NCI-H2196 treated with DMSO at 0.1 percent for 48 hours (cell line): ENCODE results near the gene MAP3K9.

Source experiments
- DNase-seq: peaks from one replicate; lab custom pipeline; 2025; ENCODE audit not compliant: unreplicated experiment; lab: John Stamatoyannopoulos, UW

Gene MAP3K9

DNA sequence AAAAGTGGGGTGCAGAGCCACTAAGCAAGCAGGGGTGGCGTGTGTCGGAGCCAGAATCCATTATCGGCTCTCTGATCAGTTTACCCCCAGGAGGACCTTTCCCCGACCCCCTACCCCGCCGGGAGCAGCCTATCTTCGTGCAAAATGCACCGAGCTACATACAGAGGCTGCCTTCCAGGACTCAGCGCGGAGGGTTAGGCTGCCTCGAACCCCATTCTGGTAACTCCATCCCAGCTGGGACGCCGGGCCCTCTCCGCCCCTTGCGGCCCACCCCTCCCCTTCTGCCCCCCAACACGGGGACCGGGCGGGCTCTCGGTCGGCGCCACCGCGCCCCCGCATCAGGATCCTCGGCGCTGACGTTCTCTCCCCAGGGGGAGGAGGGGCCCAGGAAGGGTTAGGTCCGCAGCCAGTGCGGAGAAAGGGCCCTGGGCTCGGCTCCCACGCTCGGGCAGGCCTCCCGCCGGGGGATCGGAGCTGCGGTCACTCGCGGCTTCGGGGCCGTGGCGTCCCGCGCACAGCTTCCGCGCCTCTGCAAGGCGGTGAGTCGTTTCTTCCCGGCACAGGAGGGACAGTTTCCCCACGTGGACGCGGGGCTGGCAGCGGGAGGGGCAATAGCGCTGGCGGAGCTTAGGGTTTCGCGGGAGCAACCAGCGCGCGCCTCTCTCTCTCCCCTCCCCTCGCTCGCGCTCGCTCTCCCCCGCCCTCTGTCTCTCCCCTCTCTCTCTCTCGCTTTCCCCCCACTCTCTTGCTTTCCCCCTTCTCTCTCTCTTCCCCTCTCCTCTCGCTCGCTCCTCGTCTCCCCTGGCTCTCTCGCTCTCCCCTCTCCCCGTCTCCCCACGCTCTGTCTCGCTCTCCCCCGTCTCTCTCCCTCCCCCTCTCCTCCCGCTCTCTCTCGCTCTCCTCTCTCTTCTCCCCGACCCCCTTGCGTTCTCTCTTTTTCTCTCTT, 12.5 kb upstream of the MAP3K9 start:
- no peak for DNase-seq

DNA sequence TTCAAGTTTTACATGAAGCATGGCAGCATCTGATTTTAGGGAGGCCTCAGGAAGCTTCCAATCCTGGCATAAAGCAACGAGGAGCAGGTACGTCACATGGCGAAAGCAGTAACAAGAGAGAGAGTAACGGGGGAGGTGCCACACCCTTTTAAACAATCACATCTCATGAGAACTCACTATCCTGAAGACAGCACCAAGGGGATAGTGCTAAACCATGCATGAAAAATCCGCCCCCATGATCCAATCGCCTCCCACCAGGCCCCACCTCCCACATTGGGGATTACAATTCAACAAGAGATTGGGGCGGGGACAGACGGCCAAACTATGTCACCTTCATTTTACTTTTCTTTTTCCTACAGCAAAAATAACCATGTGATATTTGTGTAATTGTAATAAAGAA, 7.2 kb upstream of the MAP3K9 start:
- DNase-seq: no peak

DNA sequence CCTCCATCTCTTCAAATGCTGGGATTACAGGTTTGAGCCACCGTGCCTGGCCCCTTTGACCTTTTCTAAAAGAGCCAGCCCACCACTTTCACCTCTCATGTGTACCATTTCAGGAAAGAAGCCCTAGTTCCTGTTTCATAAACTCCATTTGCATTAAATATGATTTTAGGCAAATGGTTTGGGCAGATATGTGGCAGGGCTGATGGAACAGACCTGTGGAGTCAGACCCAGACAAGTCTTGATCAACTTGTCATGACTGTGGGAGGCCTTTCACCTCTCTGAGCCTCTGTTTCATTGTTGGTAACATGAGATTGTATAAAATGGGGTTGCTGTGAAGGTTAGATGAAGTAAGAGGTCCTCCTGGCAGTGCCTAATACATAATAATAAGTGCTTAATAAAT, 5.2 kb upstream of the MAP3K9 start:
- no peak for DNase-seq

DNA sequence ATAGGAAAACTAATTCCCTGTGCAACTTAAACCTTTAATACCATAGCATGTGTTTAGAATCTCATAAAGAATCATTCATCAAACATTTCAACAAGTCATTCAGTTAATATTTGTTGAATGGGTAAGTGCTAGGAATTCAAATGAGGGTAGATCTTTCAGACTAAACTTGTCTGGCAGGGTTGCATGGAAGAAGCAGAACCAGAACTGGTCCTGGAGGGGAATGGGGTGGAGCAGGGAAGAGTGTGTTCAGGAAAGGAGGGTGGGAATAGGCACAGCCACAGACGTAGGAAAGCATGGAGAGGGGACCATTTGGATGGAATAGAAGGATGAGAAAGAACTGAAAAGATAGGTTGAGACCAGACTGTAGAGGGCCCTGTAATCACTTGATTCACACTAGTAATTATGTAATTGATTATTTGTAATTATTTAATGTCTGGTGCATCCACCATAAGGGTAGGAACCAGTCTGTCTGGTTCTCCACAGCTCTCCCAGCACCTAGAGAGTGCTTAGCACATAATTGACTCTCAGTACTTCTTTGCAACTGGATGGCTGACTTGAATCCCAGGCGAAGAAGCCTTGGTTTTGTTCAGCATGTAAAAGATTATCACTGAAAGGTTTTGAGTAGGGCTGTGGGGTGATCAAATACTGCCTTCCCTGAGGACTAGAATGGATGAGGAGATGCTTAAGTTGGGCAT, 3.0 kb upstream of the MAP3K9 start:
- no peak for DNase-seq

DNA sequence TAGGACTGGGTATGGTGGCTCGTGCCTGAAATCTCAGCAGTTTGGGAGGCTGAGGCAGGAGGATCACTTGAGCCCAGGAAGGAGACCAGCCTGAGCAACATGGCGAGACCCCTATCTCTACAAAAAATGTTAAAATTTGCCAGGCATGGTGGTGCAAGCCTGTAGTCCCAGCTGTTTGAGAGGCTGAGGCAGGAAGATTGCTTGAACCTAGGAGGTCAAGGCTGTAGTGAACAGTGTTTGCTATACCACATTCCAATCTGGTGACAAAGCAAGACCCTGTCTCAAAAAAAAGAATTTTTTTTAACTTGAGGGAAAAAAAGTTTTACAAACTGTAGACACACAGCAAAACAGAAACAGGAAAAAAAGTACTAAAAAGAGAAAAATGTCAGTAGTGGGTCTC, 2.3 kb upstream of the MAP3K9 start:
- DNase-seq: no peak

DNA sequence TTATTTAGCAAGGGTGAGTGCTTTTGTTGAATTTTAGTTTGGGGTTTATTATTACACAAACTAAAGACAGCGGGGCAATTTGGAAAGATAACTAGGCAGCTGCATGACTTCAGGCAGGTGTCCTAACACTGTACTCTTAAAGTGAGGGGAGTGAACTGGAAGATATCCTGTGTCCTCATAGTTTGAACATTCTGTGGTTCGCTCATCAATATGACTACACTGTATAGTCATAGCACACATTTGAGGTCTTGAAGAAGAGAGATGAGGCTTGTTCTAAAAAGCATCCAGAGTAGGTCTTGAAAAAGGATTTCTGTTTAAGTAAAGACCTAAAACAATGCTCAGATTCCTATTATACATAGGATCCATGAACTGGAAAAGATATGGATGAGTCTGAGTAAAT, 1.7 kb upstream of the MAP3K9 start:
- no peak for DNase-seq

DNA sequence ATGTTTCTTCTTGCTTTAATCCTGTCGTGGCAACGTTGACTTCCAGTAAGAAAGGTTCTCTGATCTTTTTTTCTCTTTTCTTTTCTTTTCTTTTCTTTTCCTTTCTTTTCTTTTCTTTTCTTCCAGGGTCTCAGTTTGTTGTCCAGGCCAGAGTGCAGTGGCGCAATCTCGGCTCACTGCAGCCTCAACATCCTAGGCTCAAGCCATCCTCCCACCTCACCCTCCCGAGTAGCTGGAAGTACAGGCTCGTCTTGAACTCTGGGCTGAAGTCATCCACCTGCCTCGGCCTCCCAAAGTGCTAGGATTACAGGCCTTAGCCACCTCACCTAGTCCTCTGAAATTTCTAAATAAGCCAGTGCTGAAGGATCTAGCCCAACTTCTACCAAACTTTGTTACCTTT, 1.3 kb upstream of the MAP3K9 start:
- no peak for DNase-seq

DNA sequence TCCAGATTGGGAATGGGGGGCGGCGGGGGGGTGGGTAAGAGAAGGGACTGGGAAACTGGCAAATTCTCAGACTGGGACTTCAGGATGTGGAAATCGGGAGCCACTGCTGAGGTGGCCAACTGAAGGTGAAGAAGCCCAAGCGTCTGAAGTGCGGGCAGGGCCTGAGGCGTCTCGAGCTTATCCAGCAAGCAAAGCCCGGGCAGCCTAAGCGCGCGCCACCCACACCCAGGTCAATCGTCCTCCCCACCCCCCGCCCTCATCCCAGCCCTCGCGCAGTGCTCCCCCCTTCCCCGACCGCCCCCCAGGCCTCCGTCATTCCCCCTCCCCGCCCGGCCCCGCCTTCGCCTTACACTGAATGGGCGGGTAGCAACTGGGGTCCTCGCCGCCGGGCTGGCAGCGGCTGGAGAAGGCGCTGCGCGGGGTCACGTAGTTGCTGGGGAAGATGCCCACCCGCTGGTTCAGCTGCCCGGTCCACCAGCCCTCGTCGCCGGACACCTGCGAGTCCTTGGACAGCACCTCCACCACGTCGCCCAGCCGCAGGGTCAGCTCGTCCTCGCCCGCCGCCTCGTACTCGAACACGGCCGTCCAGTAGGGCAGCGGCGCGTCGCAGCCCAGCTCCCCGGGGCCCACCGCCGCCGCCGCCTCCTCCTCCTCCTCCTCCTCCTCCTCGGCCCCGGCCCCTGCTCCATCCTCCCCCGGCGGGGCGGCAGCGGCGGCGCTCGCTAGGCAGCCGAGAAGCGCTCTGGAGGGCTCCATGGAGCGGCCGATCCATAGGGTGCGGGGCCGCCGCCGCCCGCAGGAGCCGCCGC, 693 bp downstream of the MAP3K9 start:
- peak; percentile 54 for DNase-seq

DNA sequence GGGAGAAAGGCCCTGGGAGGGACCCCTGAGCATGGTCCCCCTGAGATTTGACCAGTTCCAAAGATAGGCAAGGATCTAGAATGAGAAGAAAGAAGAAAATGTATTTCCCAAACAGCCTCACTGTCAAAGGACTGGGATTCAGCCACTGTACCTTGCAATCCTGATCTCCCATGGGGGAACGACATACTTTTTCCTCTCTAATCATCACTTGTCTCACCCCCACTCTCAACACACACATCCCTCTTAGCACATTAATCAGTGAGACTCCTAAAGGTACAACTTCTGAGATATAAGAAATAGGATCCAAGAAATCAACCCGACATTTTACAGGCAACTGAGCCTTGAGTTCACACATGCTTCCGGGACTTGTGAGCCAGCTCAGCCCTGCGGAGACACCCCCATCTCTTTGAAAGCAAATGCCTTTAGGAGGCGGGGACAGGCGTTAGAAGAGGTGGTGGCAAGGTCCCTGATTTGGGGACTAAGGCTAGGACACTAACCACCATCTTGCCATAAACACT, 1.4 kb downstream of the MAP3K9 start:
- DNase-seq: no peak

DNA sequence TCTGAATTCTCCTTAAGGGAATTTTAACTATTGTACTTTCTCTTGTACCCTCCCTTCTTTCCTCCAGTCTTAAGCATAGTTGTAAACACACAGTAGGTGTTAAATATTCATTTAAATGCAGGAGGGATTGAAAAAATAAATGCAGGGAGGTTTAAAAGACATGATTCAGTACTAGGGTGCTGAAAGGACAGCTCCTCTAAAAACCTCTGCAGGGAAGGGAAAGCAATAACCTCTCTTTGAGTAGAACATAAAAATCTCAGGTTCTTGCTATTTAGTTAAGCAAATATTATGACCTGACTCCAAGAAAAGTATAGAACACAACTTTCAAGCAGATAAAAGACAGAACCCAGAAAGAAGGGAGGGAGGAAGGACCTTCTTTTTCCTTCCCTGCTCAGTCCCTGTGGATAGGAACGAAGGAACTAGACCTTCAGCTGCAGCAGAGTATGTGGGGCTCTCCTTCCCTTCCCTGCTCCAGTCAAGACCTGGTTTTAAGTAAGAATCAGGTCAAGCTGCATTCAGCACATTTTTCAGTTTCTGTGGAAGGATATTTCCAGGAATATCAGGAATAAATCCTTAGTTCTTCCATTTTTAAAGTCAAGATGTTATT, 4.7 kb downstream of the MAP3K9 start:
- DNase-seq: no peak

DNA sequence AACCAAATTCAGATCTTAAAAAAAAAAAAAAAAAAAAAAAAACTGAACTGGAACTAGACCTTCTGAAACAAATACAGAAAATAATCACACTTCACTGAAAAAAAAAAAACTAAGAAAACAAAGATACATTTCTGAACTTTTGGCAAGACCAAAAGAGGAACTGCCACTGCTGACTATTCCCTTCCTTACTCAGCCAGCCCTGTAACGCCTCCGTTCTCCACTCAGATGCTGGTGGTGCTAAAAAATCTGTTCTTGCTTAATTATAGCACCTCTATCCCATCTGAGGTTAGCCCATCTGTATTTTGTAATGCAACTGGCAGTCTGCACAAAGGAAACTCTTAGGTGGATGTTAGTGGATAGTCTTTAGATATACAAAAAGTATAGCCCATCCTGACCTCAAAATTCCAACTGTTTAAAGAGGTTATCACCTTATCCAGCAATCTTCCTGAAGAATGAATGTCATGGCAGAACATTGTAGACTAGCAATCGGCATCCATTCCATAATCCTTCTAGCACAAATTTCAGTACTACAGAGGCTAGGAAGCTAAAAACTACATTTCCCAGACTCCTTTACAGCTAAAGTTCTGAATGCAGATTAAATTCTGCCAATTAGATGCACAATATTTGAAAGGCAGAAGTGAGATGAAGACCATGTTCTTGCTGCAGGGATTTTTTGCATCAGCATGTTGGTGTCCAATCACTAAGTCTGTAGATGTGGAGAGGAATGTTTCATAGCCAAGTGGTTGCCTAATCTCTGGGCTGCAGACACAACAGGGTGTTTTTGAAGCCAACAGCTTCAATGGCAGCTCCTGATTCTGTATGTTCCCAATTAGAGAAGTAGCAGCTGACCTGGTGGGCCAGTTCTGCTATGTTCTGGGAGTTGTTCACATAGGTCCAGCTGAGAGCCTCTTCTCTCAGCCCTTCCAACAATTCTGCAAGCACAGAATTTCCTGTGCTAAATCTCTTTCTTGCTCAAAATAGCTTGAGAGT, 5.7 kb downstream of the MAP3K9 start:
- DNase-seq: no peak

DNA sequence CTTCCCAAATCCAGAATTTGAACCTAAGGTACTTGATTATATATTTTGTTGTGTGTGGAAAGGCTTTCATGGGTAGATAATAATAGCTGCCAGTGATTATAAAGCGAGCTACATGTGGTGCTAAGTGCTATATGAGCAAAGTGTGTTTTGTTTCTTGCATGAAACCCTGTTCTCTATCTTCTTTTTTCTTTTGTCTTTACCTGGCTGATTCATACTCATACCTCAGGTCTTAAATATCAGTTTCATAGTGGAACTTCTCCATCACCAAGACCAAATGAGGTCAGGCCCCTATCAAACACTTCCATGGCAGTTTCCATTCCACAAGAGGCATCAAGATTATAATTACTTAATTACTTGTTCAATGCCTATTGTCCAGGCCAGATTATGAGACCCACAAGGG, 6.9 kb downstream of the MAP3K9 start:
- DNase-seq: no peak

DNA sequence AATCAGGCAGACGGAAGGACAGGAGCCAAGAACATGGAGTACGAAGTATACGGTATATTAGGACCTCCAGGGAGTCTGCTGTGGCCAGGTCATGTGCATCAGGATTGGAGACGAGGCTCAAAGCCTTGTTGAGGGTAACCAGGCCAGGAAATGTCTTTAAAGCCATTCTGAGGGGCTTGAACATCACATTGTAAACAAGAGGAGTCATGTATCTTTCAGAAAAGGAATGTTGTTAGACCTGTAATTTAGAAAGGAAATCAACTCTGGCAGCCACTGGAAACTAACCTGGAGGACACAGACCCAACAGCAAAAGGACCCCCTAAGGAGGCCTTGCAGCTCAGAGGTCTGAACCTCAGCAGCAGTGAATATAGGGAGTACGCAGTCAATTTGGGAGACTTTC, 7.5 kb downstream of the MAP3K9 start:
- DNase-seq: no peak

DNA sequence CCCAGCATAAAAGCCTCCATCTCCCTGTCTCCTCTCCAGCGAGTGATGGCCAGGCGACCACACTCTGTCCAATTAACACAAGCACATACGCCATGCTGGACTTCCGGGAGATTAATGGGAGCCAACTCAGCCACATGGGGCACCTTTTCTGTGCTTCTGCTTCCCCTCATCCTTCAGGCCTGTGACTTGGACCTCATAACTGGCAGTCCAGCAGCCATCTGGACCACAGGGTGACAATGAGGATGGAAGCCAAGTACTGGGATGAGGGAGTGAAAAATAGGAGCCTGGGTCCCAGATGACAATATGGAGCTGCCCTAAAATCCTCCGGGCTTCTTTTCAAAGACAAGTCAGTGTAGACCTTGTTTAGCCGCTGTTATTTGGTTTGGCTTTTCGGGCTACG, 12.8 kb downstream of the MAP3K9 start:
- DNase-seq: no peak

DNA sequence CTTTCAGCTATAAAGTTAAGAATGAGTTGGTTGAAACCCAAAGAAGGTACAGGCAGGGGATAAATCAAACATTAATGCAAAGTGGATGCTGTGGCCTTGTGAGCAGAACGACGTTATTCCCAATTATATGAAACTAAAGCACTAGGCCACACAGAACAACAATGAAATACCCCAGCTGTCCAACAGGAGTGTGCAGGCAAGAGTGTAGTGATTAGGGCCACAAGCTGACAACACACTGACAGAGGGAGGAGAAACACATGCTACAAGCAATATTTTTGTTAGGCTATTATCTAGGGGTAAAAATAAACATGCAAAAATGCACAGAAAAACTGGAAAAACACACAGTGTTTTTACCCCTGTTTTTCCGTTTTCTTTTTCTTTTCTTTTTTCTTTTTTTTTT, 15.0 kb downstream of the MAP3K9 start:
- DNase-seq: no peak

DNA sequence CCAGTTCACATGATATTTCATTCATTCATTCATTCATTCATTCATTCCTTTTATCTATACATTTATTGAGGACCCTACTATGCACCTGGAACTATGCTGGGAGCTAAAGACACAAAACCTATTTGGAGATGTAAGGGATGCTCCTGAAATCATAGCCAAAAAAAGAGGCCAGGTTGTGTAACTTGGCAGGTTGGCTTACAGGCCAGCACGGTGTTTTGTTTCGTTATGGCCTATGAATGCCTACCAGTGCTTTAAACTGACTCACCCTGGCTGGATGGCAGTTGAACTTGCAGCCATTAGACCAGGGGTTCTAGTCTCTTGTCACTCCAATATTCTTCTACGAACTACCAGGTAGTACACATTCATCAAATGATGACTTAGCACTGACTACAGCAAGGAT, 15.7 kb downstream of the MAP3K9 start:
- no peak for DNase-seq

DNA sequence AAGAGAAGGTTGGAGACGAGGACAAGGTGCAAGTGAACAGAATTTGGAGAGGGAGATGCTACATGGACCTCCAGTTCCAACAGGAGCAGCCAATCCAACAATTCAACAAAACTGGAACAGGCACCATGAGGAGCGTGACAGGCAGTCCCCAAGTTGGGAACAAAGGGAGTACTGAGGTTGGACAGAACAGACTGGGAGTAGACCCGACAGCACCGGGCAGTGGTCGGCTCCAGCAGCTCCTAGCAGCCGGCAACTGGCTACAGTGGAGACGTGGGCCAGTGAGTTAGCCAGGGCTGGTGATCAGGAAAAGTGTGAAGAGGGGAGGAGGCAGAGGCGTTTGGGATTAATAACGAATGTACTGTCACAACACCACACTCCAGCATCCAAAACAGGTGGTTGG, 16.4 kb downstream of the MAP3K9 start:
- DNase-seq: no peak

DNA sequence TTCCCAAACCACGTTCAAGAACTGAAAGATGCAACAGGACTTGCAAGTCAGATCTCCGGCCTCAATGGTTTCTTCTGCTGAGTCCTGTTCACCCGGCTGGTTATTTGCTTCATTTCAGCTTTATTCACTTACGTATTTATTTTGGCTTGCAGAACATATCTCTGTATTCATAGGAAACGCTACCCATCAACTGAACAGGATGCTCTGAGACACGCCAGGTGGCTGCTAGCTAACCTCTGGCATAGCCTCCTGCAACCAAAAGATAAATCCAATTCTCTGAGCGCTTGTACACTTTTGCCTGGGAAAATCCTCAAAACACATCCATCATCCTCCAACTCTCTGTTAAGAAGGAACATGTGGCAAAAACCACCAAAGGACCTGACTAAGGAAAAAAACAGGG, 17.3 kb downstream of the MAP3K9 start:
- no peak for DNase-seq

DNA sequence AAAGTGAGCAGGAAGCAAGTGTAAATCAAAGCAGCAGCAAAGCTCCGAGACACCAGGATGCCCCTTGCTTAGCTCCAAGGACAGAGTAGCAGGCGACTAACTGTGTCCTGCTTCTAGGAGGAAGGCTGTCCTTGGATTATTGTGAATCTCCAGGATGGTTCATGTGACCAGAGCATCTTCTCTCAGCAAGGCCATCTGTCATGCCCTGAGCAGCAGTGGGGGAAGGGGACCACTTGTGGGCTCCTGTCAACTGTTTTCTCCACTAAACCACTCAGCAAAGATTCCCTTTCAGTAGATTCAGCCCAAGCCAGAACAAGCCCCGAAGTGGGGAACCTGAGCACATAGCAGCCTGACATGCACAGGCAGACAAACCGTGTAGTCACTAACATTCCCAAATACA, 19.4 kb downstream of the MAP3K9 start:
- DNase-seq: no peak

DNA sequence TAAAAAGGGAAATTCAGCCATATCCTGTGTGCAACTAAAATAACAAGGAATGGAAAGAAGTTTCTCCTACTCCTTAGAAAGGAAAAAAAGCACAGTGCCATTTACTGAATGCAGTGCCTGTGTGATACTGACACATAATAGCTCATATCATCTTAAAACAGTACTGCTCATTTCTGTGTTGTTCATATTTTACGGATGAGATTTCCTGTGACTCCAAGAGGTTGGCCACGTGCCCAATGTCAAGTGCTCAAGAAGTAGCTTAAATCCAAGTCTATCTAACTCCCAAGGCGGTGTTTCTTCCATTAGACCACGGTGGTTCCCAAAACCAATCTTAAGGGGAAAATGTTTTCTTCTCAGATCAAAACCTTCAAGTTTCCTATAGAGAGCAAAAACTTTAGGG, 20.0 kb downstream of the MAP3K9 start:
- no peak for DNase-seq
